H1 (cell line): ENCODE measurements around the gene NPBWR2. TPM values are rescaled to one million over a fixed set of nuclear protein-coding genes. Genes with fewer than 3 reads are reported as not detected.

Source experiments
- CHD7 ChIP-seq: fragments of 300-600 bp; sonication (generic); IDR thresholded peaks from 2 replicates; pipeline ENCODE4 v1.7.1; 2012; ENCODE audit warnings: low read length, moderate library complexity, mild to moderate bottlenecking, inconsistent platforms; ENCODE audit not compliant: insufficient replicate concordance
- HDAC6 ChIP-seq: IDR thresholded peaks from one replicate; pipeline ENCODE4 v1.7.1; 2012; ENCODE audit warnings: low read depth, mild to moderate bottlenecking, inconsistent platforms, low read length, moderate library complexity
- RAD21 ChIP-seq, 2 experiments: IDR thresholded peaks in 1 of 2; conservative IDR thresholded peaks in 1 of 2; 2 replicates each; pipeline ENCODE4 v1.6.1; 2011; ENCODE audit warnings: low read depth in 2 of 2, low read length in 2 of 2, improper control_type of control experiment in 1 of 2, inconsistent platforms in 1 of 2, mild to moderate bottlenecking in 1 of 2, moderate library complexity in 1 of 2
- polyA plus RNA-seq, 7 experiments: library from polyadenylated mRNA; depleted of rRNA in 3 of 7; stranded (reverse) in 5 of 7; unstranded in 2 of 7; fragments of >200 nt in 5 of 7; fragments of 200-250 nt in 2 of 7; gene quantifications; 1 replicate in 5 of 7; 2 replicates in 1 of 7; 4 replicates in 1 of 7; pipeline versions ENCODE4 v1.2.1 to v1.2.3, GENCODE V29; 2011 to 2013; ENCODE audit warnings: missing spikeins in 2 of 7, mixed read lengths in 2 of 7
- total RNA-seq: library from RNA; stranded (reverse); fragmentation: NEBNext Ultra II Directional; extraction: Animal tissue kit (Norgen Biotek cat#: 25700); gene quantifications from 2 replicates; pipeline ENCODE4 v1.2.1, GENCODE V29; 2021
- TF ChIP-seq, protein P1 (sequence below), 3 experiments: IDR thresholded peaks; 1 replicate in 2 of 3; 2 replicates in 1 of 3; pipeline versions ENCODE4 v1.5.1 to v1.6.1; 2011; ENCODE audit warnings: low read length in 3 of 3, mild to moderate bottlenecking in 3 of 3, inconsistent platforms in 2 of 3, low read depth in 1 of 3, moderate library complexity in 1 of 3; ENCODE audit not compliant: insufficient read depth in 1 of 3; ENCODE audit errors: control extremely low read depth in 1 of 3

Gene NPBWR2
- total and polyA plus RNA-seq, 2 of the 8 experiments (the other 6 are each of a cell fraction or from before 2014, with no cell fraction given) = not detected

DNA sequence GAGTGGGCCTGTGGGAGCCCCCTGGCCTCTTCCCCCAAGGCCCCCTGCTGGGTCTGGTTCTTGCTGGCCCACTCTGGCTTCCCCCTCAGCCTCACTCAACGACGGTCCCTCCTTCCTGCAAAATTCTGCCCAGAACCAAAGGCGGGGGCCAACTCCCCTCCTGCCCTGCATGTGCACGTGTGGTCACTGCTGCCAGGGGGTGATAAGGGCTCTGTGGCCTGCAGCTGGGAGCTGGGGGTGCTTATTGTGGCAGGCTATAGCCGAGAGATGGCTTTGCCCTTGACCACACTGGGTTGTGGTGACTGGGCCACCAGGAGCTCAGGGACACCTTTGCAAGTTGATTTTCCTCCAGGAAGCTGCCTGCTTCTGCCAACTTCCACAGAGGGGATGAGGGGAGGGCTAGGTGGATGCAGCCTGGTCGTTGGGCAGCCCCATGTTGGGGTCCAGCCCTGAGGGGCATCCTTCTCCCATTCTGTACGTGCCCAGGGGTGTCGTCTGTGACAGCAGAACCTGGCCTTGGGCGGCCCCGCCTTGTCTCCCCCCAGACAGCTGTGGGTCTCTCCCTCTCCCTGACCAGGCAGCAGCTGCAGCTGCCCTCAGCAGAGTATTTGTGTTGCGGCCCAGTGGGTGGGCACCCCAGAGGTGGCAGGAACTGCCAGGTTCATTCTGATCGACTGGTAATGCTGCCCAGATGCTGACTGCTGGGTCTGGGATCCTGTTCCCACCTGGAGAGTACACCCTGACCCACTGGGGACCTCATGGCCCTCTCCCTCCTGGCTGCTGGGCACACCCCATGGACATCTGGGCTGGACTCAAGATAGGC lies 38.8 kb downstream of the NPBWR2 start (continued):
- TF ChIP-seq CHD7 (no peak), HDAC6 (no peak), RAD21 (IDR thresholded peaks at IDR 0.05 in 1 of 2, conservative IDR thresholded peaks at IDR 0.05 in 1 of 2; ENCODE audit: low read depth in 2 of 2, low read length in 2 of 2) (no peak)
- TF ChIP-seq, protein P1, sequence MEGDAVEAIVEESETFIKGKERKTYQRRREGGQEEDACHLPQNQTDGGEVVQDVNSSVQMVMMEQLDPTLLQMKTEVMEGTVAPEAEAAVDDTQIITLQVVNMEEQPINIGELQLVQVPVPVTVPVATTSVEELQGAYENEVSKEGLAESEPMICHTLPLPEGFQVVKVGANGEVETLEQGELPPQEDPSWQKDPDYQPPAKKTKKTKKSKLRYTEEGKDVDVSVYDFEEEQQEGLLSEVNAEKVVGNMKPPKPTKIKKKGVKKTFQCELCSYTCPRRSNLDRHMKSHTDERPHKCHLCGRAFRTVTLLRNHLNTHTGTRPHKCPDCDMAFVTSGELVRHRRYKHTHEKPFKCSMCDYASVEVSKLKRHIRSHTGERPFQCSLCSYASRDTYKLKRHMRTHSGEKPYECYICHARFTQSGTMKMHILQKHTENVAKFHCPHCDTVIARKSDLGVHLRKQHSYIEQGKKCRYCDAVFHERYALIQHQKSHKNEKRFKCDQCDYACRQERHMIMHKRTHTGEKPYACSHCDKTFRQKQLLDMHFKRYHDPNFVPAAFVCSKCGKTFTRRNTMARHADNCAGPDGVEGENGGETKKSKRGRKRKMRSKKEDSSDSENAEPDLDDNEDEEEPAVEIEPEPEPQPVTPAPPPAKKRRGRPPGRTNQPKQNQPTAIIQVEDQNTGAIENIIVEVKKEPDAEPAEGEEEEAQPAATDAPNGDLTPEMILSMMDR (IDR thresholded peaks at IDR 0.05; ENCODE audit: control extremely low read depth in 1 of 3, insufficient read depth in 1 of 3, low read depth in 1 of 3, low read length in 3 of 3) = no peak
